Panc1 (cell line): ENCODE data around the gene LSM14B. TPM values are rescaled to one million over a fixed set of nuclear protein-coding genes. Genes with fewer than 3 reads are reported as not detected.

Source experiments
- ATAC-seq: fragments of 200-7000 bp; cut with Tn5 transposase; 2 replicates; pipeline ENCODE4 v1.9.1; 2020; ENCODE audit warnings: mild to moderate bottlenecking, moderate library complexity
- BruUV-seq: library from RNA; stranded (reverse); fragments of 400-500 nt; replicated peaks from 2 replicates; lab custom pipeline; 2021; lab: Mats Ljungman, UMichigan
- CTCF ChIA-PET: fragments of 300-600 bp; sonication (Branson Sonifier 250); formaldehyde crosslinking; loops from one replicate; lab custom pipeline; 2022; ENCODE audit warnings: antibody characterized with exemption; lab: Charles Lee
- POLR2A ChIA-PET: fragments of 300-600 bp; sonication (Branson Sonifier 250); formaldehyde crosslinking; loops from one replicate; lab custom pipeline; 2022; ENCODE audit warnings: antibody characterized with exemption; lab: Charles Lee
- DNase-seq: peaks from one replicate; pipeline ENCODE4 v3.0.0-alpha.2; 2010; ENCODE audit warnings: low read depth, low spot score
- H3K27ac ChIP-seq: 2 replicates; pipeline ENCODE4 v1.5.1; 2011; ENCODE audit warnings: mild to moderate bottlenecking, low read length, inconsistent platforms
- H3K27me3 ChIP-seq: fragments of 200-500 bp; sonication (Bioruptor generic); 2 replicates; pipeline ENCODE4 v1.6.0; 2014; ENCODE audit warnings: low read length, inconsistent platforms; ENCODE audit not compliant: control insufficient read depth, insufficient read depth
- H3K36me3 ChIP-seq: fragments of 200-500 bp; sonication (Bioruptor generic); 2 replicates; pipeline ENCODE4 v1.5.1; 2014; ENCODE audit warnings: inconsistent platforms, mild to moderate bottlenecking, low read length, moderate library complexity; ENCODE audit not compliant: control insufficient read depth, insufficient read depth
- H3K4me1 ChIP-seq: 2 replicates; pipeline ENCODE4 v1.5.1; 2011; ENCODE audit warnings: inconsistent platforms, mild to moderate bottlenecking, low read length, moderate library complexity; ENCODE audit not compliant: control insufficient read depth, insufficient read depth
- H3K4me3 ChIP-seq, 2 experiments: 2 replicates each; pipeline ENCODE4 v1.5.1; 2011 to 2012; ENCODE audit warnings: low read depth in 2 of 2, low read length in 2 of 2, mild to moderate bottlenecking in 2 of 2, inconsistent platforms in 1 of 2, moderate library complexity in 1 of 2
- H3K9me3 ChIP-seq: fragments of 200-500 bp; sonication (Bioruptor generic); 2 replicates; pipeline ENCODE4 v1.5.1; 2014; ENCODE audit warnings: low read depth, mild to moderate bottlenecking, inconsistent platforms, low read length, moderate library complexity; ENCODE audit not compliant: control insufficient read depth, insufficient read depth
- POLR2AphosphoS5 ChIP-seq: IDR thresholded peaks from 2 replicates; pipeline ENCODE4 v1.6.1; 2012; ENCODE audit warnings: mild to moderate bottlenecking, low read depth, low read length, moderate library complexity
- SIN3A ChIP-seq: IDR thresholded peaks from 2 replicates; pipeline ENCODE4 v1.6.1; 2012; ENCODE audit warnings: low read depth, mild to moderate bottlenecking, low read length, moderate library complexity, borderline replicate concordance; ENCODE audit not compliant: insufficient read depth
- TCF7L2 ChIP-seq: IDR thresholded peaks from 2 replicates; pipeline ENCODE4 v1.6.1; 2011; ENCODE audit warnings: mild to moderate bottlenecking, low read depth, low read length, inconsistent platforms
- in situ Hi-C: cut with HindIII; loops from 2 replicates; pipeline ENCODE4 v1.10.0; 2016; ENCODE audit warnings: low sequenced_read_pairs, low pct_unique_long_range_greater_than_20kb
- intact Hi-C: fragments of 100-400 bp; cut with micrococcal nuclease; formaldehyde crosslinking; loops from one replicate; pipeline ENCODE4 v1.10.0; 2022; ENCODE audit not compliant: unreplicated experiment
- total RNA-seq: library from RNA; stranded (reverse); gene quantifications from one replicate; pipeline ENCODE4 v1.2.1, GENCODE V29; 2021; ENCODE audit not compliant: unreplicated experiment
- TF ChIP-seq, protein P1 (sequence below): fragments of 450-650 bp; IDR thresholded peaks from 2 replicates; pipeline ENCODE4 v1.5.1; 2017; ENCODE audit warnings: mild to moderate bottlenecking
- TF ChIP-seq, protein P2 (sequence below), 2 experiments: IDR thresholded peaks; 2 replicates each; pipeline ENCODE4 v1.6.1; 2011 to 2012; ENCODE audit warnings: low read depth in 2 of 2, control low read depth in 1 of 2, low read length in 1 of 2, mild to moderate bottlenecking in 1 of 2, moderate library complexity in 1 of 2; ENCODE audit not compliant: insufficient read depth in 1 of 2

The LSM14B gene
- total RNA-seq, 1 experiment from 2014 or later, result 52.2 TPM

DNA sequence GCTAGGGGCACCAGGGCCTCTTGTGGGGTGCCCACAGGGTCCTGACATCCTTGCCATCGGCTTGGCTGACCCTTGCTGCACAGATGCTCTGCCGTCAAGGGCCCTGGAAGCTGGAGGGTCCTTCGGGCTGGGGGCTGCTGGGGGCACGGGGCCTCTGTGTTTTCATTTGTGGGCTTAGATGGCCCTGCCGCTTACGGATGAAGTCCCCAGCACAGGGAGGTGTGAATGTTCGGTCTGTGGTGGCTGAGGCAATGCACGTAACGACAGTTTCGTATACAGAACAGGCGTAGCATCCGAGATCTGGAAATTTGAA is 35.8 kb downstream of the LSM14B start:
- H3K27ac ChIP-seq, result no peak overlapping the region
- no peak overlapping the region for H3K4me3 ChIP-seq
- DNase-seq (no peak), ATAC-seq (no peak)
- H3K27me3 ChIP-seq, result no peaks in the 10 kb centered on the region
- no peaks in the 10 kb centered on the region for H3K9me3 ChIP-seq
- ChIA-PET CTCF (no interaction called here), POLR2A (no interaction called here)
- in situ Hi-C loops (no loop called here), intact Hi-C loops (no loop called here)
- H3K4me1 ChIP-seq, result peaks cover 17% of the 10 kb centered on the region
- no TSS peak for BruUV-seq
- TF ChIP-seq POLR2AphosphoS5, result no peak
- no peak for TF ChIP-seq TCF7L2
- TF ChIP-seq, protein P1, sequence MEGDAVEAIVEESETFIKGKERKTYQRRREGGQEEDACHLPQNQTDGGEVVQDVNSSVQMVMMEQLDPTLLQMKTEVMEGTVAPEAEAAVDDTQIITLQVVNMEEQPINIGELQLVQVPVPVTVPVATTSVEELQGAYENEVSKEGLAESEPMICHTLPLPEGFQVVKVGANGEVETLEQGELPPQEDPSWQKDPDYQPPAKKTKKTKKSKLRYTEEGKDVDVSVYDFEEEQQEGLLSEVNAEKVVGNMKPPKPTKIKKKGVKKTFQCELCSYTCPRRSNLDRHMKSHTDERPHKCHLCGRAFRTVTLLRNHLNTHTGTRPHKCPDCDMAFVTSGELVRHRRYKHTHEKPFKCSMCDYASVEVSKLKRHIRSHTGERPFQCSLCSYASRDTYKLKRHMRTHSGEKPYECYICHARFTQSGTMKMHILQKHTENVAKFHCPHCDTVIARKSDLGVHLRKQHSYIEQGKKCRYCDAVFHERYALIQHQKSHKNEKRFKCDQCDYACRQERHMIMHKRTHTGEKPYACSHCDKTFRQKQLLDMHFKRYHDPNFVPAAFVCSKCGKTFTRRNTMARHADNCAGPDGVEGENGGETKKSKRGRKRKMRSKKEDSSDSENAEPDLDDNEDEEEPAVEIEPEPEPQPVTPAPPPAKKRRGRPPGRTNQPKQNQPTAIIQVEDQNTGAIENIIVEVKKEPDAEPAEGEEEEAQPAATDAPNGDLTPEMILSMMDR, result no peak
- TF ChIP-seq, protein P2, sequence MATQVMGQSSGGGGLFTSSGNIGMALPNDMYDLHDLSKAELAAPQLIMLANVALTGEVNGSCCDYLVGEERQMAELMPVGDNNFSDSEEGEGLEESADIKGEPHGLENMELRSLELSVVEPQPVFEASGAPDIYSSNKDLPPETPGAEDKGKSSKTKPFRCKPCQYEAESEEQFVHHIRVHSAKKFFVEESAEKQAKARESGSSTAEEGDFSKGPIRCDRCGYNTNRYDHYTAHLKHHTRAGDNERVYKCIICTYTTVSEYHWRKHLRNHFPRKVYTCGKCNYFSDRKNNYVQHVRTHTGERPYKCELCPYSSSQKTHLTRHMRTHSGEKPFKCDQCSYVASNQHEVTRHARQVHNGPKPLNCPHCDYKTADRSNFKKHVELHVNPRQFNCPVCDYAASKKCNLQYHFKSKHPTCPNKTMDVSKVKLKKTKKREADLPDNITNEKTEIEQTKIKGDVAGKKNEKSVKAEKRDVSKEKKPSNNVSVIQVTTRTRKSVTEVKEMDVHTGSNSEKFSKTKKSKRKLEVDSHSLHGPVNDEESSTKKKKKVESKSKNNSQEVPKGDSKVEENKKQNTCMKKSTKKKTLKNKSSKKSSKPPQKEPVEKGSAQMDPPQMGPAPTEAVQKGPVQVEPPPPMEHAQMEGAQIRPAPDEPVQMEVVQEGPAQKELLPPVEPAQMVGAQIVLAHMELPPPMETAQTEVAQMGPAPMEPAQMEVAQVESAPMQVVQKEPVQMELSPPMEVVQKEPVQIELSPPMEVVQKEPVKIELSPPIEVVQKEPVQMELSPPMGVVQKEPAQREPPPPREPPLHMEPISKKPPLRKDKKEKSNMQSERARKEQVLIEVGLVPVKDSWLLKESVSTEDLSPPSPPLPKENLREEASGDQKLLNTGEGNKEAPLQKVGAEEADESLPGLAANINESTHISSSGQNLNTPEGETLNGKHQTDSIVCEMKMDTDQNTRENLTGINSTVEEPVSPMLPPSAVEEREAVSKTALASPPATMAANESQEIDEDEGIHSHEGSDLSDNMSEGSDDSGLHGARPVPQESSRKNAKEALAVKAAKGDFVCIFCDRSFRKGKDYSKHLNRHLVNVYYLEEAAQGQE (IDR thresholded peaks at IDR 0.05; ENCODE audit: insufficient read depth in 1 of 2, low read depth in 2 of 2, low read length in 1 of 2), result no peak
- no peaks in the 10 kb centered on the region; the same call in 1 of the 2 replicates for H3K36me3 ChIP-seq

DNA sequence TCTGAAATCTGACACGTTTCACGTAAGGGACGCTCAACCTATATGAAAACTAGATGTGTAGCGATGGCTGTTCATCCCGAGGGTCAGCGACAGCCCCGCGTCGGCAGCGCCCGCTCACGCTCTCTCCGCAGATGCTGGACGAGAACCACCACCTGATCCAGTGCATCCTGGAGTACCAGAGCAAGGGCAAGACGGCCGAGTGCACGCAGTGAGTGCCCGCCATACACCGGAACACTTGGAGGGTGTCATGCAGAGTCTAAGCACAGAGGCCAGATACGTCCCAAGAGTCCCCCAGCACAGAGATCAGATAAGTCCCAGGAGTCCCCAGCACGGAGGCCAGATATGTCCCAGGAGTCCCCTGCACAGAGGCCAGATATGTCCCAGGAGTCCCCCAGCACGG is 36.3 kb downstream of the LSM14B start:
- in situ Hi-C loops, result no loop called here
- CTCF ChIA-PET, result no interaction called here

More for the DNA sequence above, 36.3 kb downstream of the LSM14B start:
- DNase-seq (no peak), ATAC-seq (no peak)
- POLR2A ChIA-PET, result no interaction called here
- H3K36me3 ChIP-seq, result no peaks in the 10 kb centered on the region; the same call in 1 of the 2 replicates
- no peak overlapping the region for H3K4me3 ChIP-seq
- no peak overlapping the region for H3K27ac ChIP-seq
- no peaks in the 10 kb centered on the region for H3K9me3 ChIP-seq
- BruUV-seq, result no TSS peak
- H3K27me3 ChIP-seq, result no peaks in the 10 kb centered on the region
- intact Hi-C loops, result no loop called here
- H3K4me1 ChIP-seq, result peaks cover 17% of the 10 kb centered on the region
- TF ChIP-seq SIN3A (no peak), TCF7L2 (no peak), POLR2AphosphoS5 (no peak)
- TF ChIP-seq, protein P1, result no peak
- TF ChIP-seq, protein P2 (IDR thresholded peaks at IDR 0.05; ENCODE audit: insufficient read depth in 1 of 2, low read depth in 2 of 2, low read length in 1 of 2), result no peak
